SK-N-SH treated with all-trans-retinoic acid at 6 μM for 48 hours (cell line): Measurements from ENCODE around the gene C1QTNF4.

Source experiments
- ATAC-seq: fragments of 200-7000 bp; cut with Tn5 transposase; 3 replicates; pipeline ENCODE4 v1.9.1; 2020; ENCODE audit warnings: mild to moderate bottlenecking, moderate library complexity
- ARNTL ChIP-seq: fragments of 450-650 bp; formaldehyde crosslinking; IDR thresholded peaks from 2 replicates; pipeline ENCODE4 v1.5.0; 2020; ENCODE audit warnings: low read depth, mild to moderate bottlenecking, moderate library complexity, borderline replicate concordance
- CSDC2 ChIP-seq: fragments of 250-450 bp; sonication (Bioruptor Pico); IDR thresholded peaks from 2 replicates; pipeline ENCODE4 v1.5.0; 2020; ENCODE audit warnings: mild to moderate bottlenecking, moderate library complexity
- ESRRG ChIP-seq: fragments of 250-450 bp; sonication (Bioruptor Pico); IDR thresholded peaks from 2 replicates; pipeline ENCODE4 v1.6.1; 2021; ENCODE audit warnings: mild to moderate bottlenecking
- GLIS3 ChIP-seq: fragments of 250-450 bp; sonication (Bioruptor Pico); IDR thresholded peaks from 2 replicates; pipeline ENCODE4 v1.5.0; 2020; ENCODE audit warnings: mild to moderate bottlenecking, moderate library complexity
- ISL1 ChIP-seq: fragments of 250-450 bp; sonication (Bioruptor Pico); IDR thresholded peaks from 2 replicates; pipeline ENCODE4 v2.1.2; 2022; ENCODE audit warnings: mild to moderate bottlenecking, moderate library complexity
- OSR1 ChIP-seq: fragments of 250-450 bp; sonication (Bioruptor Pico); IDR thresholded peaks from 2 replicates; pipeline ENCODE4 v1.8.0; 2022; ENCODE audit warnings: moderate library complexity, mild to moderate bottlenecking, inconsistent platforms
- RARB ChIP-seq: fragments of 250-450 bp; sonication (Bioruptor Pico); IDR thresholded peaks from 2 replicates; pipeline ENCODE4 v1.8.0; 2021; ENCODE audit warnings: mild to moderate bottlenecking, moderate library complexity
- SNAI2 ChIP-seq: fragments of 250-450 bp; sonication (Bioruptor Pico); IDR thresholded peaks from 2 replicates; pipeline ENCODE4 v1.5.0; 2020; ENCODE audit warnings: mild to moderate bottlenecking, moderate library complexity
- TCF4 ChIP-seq: fragments of 250-450 bp; sonication (Bioruptor Pico); IDR thresholded peaks from 2 replicates; pipeline ENCODE4 v1.8.0; 2021; ENCODE audit warnings: mild to moderate bottlenecking, moderate library complexity, borderline replicate concordance
- TOX ChIP-seq: fragments of 250-450 bp; sonication (Bioruptor Pico); IDR thresholded peaks from 2 replicates; pipeline ENCODE4 v1.8.0; 2021; ENCODE audit warnings: mild to moderate bottlenecking, moderate library complexity, borderline replicate concordance
- ZC3H10 ChIP-seq: fragments of 250-450 bp; sonication (Bioruptor Pico); IDR thresholded peaks from 2 replicates; pipeline ENCODE4 v1.5.1; 2021; ENCODE audit warnings: mild to moderate bottlenecking, moderate library complexity
- ZFP3 ChIP-seq: fragments of 250-450 bp; sonication (Bioruptor Pico); IDR thresholded peaks from 2 replicates; pipeline ENCODE4 v1.5.0; 2020; ENCODE audit warnings: mild to moderate bottlenecking, moderate library complexity
- ZFP30 ChIP-seq: fragments of 450-650 bp; formaldehyde crosslinking; IDR thresholded peaks from 2 replicates; pipeline ENCODE4 v1.5.0; 2022; ENCODE audit warnings: mild to moderate bottlenecking, moderate library complexity
- ZNF565 ChIP-seq: fragments of 450-650 bp; formaldehyde crosslinking; conservative IDR thresholded peaks from 2 replicates; pipeline ENCODE4 v1.5.0; 2020; ENCODE audit warnings: low read depth, mild to moderate bottlenecking, moderate library complexity
- ZNF70 ChIP-seq: fragments of 450-650 bp; formaldehyde crosslinking; IDR thresholded peaks from 2 replicates; pipeline ENCODE4 v1.5.0; 2020; ENCODE audit warnings: mild to moderate bottlenecking, moderate library complexity
- ZNF8 ChIP-seq: fragments of 450-650 bp; formaldehyde crosslinking; IDR thresholded peaks from 2 replicates; pipeline ENCODE4 v1.5.0; 2020; ENCODE audit warnings: mild to moderate bottlenecking, moderate library complexity
- TF ChIP-seq, protein P1 (sequence below): fragments of 250-450 bp; sonication (Bioruptor Pico); IDR thresholded peaks from 2 replicates; pipeline ENCODE4 v1.5.1; 2020; ENCODE audit warnings: low read depth, mild to moderate bottlenecking, moderate library complexity
- TF ChIP-seq, protein P2 (sequence below): fragments of 250-450 bp; sonication (Bioruptor Pico); IDR thresholded peaks from 2 replicates; pipeline ENCODE4 v1.8.0; 2020; ENCODE audit warnings: mild to moderate bottlenecking, moderate library complexity, borderline replicate concordance
- TF ChIP-seq, protein P3 (sequence below): fragments of 250-450 bp; sonication (Bioruptor Pico); IDR thresholded peaks from 2 replicates; pipeline ENCODE4 v1.8.0; 2021; ENCODE audit warnings: low read depth, mild to moderate bottlenecking, moderate library complexity, borderline replicate concordance
- TF ChIP-seq, protein P4 (sequence below): fragments of 250-450 bp; sonication (Bioruptor Pico); IDR thresholded peaks from 2 replicates; pipeline ENCODE4 v1.5.0; 2020; ENCODE audit warnings: mild to moderate bottlenecking, moderate library complexity
- TF ChIP-seq, protein P5 (sequence below): fragments of 250-450 bp; sonication (Bioruptor Pico); IDR thresholded peaks from 2 replicates; pipeline ENCODE4 v1.5.1; 2021; ENCODE audit warnings: mild to moderate bottlenecking, moderate library complexity

C1QTNF4 gene

DNA sequence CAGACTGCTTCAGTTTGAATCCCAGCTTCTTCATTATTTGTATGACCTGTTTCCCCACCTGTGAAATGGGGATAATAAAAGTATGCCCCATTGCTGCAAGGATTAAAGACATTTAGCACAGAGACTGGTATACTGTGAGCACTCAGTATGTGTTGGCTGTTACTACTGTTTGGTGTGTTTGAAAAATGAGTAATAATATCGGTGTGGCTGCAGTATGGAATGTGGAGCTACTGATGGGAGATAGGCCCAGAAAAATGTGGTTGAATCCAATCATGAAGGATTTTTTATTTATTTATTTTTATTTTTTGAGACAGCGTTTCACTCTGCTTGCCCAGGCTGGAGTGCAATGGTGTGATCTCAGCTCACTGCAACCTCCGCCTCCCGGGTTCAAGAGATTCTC lies 9.1 kb upstream of the C1QTNF4 start:
- no peak for ATAC-seq
- TF ChIP-seq RARB (CRISPR knock-in tag) = no peak
- TF ChIP-seq, protein P1, sequence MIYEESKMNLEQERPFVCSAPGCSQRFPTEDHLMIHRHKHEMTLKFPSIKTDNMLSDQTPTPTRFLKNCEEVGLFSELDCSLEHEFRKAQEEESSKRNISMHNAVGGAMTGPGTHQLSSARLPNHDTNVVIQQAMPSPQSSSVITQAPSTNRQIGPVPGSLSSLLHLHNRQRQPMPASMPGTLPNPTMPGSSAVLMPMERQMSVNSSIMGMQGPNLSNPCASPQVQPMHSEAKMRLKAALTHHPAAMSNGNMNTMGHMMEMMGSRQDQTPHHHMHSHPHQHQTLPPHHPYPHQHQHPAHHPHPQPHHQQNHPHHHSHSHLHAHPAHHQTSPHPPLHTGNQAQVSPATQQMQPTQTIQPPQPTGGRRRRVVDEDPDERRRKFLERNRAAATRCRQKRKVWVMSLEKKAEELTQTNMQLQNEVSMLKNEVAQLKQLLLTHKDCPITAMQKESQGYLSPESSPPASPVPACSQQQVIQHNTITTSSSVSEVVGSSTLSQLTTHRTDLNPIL (CRISPR knock-in tag) = no peak

DNA sequence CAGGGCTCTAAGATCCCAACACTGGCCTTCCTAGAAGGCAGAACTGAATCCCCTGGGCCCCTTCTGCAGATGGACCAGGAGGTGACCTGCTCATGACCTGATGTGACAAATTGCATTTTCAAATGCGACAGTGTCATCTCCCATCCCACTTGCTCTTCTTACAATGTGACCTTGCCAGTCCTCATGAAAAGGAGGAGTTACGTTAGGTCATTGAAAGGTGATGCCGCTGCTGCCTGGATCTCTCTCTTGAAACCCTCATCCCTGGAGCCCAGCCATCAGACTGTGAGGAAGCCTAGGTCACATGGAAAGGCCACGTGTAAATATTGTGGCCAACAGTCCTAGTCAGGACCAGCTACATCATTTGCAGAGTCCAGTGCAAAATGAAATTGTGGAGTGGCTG lies 5.7 kb upstream of the C1QTNF4 start:
- TF ChIP-seq CSDC2 = no peak
- TF ChIP-seq ARNTL (CRISPR knock-in tag) = no peak
- no peak for TF ChIP-seq ISL1
- no peak for TF ChIP-seq TCF4 (CRISPR knock-in tag)
- no peak for TF ChIP-seq ZFP30 (CRISPR knock-in tag)
- TF ChIP-seq ESRRG (CRISPR knock-in tag) = no peak
- TF ChIP-seq, all 23 proteins: peak for 0
- no peak for ATAC-seq

DNA sequence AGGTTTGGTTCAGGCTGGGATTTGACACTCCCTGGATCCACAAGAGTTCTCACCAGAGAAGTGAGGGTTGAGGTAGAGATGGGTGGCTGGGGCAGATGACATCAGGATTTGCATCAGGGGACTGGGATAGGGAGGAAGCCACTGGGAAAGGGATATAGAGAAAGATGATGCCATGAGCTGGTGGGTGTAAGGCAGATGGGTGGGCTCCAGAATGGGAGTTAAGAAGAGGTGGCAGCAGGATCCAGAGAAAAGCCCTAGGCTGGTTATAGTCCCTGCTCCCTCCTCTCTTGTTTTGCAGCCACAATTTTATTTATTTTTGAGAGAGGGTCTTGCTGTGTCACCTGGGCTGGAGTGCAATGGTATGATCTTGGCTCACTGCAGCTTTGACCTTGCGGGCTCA lies 1.8 kb upstream of the C1QTNF4 start:
- no peak for ATAC-seq
- TF ChIP-seq, protein P2, sequence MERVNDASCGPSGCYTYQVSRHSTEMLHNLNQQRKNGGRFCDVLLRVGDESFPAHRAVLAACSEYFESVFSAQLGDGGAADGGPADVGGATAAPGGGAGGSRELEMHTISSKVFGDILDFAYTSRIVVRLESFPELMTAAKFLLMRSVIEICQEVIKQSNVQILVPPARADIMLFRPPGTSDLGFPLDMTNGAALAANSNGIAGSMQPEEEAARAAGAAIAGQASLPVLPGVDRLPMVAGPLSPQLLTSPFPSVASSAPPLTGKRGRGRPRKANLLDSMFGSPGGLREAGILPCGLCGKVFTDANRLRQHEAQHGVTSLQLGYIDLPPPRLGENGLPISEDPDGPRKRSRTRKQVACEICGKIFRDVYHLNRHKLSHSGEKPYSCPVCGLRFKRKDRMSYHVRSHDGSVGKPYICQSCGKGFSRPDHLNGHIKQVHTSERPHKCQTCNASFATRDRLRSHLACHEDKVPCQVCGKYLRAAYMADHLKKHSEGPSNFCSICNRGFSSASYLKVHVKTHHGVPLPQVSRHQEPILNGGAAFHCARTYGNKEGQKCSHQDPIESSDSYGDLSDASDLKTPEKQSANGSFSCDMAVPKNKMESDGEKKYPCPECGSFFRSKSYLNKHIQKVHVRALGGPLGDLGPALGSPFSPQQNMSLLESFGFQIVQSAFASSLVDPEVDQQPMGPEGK = no peak
- TF ChIP-seq, protein P1 (CRISPR knock-in tag) = no peak
- TF ChIP-seq, protein P3, sequence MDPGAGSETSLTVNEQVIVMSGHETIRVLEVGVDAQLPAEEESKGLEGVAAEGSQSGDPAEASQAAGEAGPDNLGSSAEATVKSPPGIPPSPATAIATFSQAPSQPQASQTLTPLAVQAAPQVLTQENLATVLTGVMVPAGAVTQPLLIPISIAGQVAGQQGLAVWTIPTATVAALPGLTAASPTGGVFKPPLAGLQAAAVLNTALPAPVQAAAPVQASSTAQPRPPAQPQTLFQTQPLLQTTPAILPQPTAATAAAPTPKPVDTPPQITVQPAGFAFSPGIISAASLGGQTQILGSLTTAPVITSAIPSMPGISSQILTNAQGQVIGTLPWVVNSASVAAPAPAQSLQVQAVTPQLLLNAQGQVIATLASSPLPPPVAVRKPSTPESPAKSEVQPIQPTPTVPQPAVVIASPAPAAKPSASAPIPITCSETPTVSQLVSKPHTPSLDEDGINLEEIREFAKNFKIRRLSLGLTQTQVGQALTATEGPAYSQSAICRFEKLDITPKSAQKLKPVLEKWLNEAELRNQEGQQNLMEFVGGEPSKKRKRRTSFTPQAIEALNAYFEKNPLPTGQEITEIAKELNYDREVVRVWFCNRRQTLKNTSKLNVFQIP (CRISPR knock-in tag) = no peak
- TF ChIP-seq ZFP3 (CRISPR knock-in tag) = no peak
- TF ChIP-seq TOX (CRISPR knock-in tag) = no peak
- TF ChIP-seq ARNTL (CRISPR knock-in tag) = no peak
- TF ChIP-seq ESRRG (CRISPR knock-in tag) = no peak
- TF ChIP-seq RARB (CRISPR knock-in tag) = no peak
- no peak for TF ChIP-seq ZNF565 (CRISPR knock-in tag)
- TF ChIP-seq SNAI2 = no peak
- TF ChIP-seq, protein P4, sequence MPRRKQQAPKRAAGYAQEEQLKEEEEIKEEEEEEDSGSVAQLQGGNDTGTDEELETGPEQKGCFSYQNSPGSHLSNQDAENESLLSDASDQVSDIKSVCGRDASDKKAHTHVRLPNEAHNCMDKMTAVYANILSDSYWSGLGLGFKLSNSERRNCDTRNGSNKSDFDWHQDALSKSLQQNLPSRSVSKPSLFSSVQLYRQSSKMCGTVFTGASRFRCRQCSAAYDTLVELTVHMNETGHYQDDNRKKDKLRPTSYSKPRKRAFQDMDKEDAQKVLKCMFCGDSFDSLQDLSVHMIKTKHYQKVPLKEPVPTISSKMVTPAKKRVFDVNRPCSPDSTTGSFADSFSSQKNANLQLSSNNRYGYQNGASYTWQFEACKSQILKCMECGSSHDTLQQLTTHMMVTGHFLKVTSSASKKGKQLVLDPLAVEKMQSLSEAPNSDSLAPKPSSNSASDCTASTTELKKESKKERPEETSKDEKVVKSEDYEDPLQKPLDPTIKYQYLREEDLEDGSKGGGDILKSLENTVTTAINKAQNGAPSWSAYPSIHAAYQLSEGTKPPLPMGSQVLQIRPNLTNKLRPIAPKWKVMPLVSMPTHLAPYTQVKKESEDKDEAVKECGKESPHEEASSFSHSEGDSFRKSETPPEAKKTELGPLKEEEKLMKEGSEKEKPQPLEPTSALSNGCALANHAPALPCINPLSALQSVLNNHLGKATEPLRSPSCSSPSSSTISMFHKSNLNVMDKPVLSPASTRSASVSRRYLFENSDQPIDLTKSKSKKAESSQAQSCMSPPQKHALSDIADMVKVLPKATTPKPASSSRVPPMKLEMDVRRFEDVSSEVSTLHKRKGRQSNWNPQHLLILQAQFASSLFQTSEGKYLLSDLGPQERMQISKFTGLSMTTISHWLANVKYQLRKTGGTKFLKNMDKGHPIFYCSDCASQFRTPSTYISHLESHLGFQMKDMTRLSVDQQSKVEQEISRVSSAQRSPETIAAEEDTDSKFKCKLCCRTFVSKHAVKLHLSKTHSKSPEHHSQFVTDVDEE (CRISPR knock-in tag) = no peak
- no peak for TF ChIP-seq ISL1
- TF ChIP-seq CSDC2 = no peak
- no peak for TF ChIP-seq ZNF8 (CRISPR knock-in tag)
- no peak for TF ChIP-seq ZC3H10 (CRISPR knock-in tag)
- no peak for TF ChIP-seq TCF4 (CRISPR knock-in tag)
- TF ChIP-seq GLIS3 (CRISPR knock-in tag) = no peak
- TF ChIP-seq, protein P5, sequence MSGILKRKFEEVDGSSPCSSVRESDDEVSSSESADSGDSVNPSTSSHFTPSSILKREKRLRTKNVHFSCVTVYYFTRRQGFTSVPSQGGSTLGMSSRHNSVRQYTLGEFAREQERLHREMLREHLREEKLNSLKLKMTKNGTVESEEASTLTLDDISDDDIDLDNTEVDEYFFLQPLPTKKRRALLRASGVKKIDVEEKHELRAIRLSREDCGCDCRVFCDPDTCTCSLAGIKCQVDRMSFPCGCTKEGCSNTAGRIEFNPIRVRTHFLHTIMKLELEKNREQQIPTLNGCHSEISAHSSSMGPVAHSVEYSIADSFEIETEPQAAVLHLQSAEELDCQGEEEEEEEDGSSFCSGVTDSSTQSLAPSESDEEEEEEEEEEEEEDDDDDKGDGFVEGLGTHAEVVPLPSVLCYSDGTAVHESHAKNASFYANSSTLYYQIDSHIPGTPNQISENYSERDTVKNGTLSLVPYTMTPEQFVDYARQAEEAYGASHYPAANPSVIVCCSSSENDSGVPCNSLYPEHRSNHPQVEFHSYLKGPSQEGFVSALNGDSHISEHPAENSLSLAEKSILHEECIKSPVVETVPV = no peak
- TF ChIP-seq ZNF70 (CRISPR knock-in tag) = no peak
- no peak for TF ChIP-seq OSR1 (CRISPR knock-in tag)
